H1 (cell line): Measurements from ENCODE around the gene DOCK6. TPM values are rescaled to one million over a fixed set of nuclear protein-coding genes. Genes with fewer than 3 reads are reported as not detected.

Source experiments
- CTCF ChIA-PET: fragments of 300-600 bp; sonication (Branson Sonifier 250); formaldehyde crosslinking; loops from one replicate; lab custom pipeline; 2021; ENCODE audit not compliant: partially characterized antibody; lab: Charles Lee
- POLR2A ChIA-PET: fragments of 300-600 bp; sonication (Branson Sonifier 250); formaldehyde crosslinking; loops from one replicate; lab custom pipeline; 2021; ENCODE audit warnings: inconsistent platforms; ENCODE audit not compliant: partially characterized antibody; lab: Charles Lee
- DNase-seq, 2 experiments: peaks; one replicate each; pipeline versions ENCODE4 v3.0.0 to v3.0.0-alpha.2; 2010 to 2022; ENCODE audit warnings: low spot score in 2 of 2, low read depth in 1 of 2, mixed read lengths in 1 of 2
- FAIRE-seq: peaks from 2 replicates; lab custom pipeline; 2011; peaks lifted over from hg19 to GRCh38; lab: Jason Lieb, UNC
- H2AFZ ChIP-seq: 2 replicates; pipeline ENCODE4 v1.8.1; 2012; ENCODE audit warnings: low read length, inconsistent platforms
- H2AK5ac ChIP-seq: 2 replicates; pipeline ENCODE4 v1.6.1; 2013; ENCODE audit warnings: low read depth, low read length
- H2BK120ac ChIP-seq: replicated peaks from 2 replicates; pipeline ENCODE3; 2013; ENCODE audit warnings: low read depth, low read length, inconsistent platforms
- H2BK12ac ChIP-seq: 2 replicates; pipeline ENCODE4 v1.6.1; 2013; ENCODE audit warnings: low read depth, low read length
- H2BK15ac ChIP-seq: 2 replicates; pipeline ENCODE4 v1.6.1; 2013; ENCODE audit warnings: low read length
- H2BK20ac ChIP-seq: 2 replicates; pipeline ENCODE4 v1.6.1; 2013; ENCODE audit warnings: low read length
- H2BK5ac ChIP-seq: 2 replicates; pipeline ENCODE4 v1.6.1; 2013; ENCODE audit warnings: low read depth, low read length
- H3K14ac ChIP-seq: 2 replicates; pipeline ENCODE4 v1.6.1; 2013; ENCODE audit warnings: inconsistent platforms; ENCODE audit not compliant: insufficient read length
- H3K18ac ChIP-seq: 2 replicates; pipeline ENCODE4 v1.6.1; 2013; ENCODE audit warnings: low read length; ENCODE audit errors: extremely low read depth
- H3K23ac ChIP-seq: 2 replicates; pipeline ENCODE4 v1.6.1; 2013; ENCODE audit warnings: inconsistent platforms; ENCODE audit not compliant: insufficient read length
- H3K23me2 ChIP-seq: 2 replicates; pipeline ENCODE4 v1.6.1; 2013; ENCODE audit warnings: low read depth, low read length
- H3K27ac ChIP-seq: 2 replicates; pipeline ENCODE4 v1.6.1; 2011; ENCODE audit warnings: low read depth, low read length, inconsistent platforms
- H3K27me3 ChIP-seq, 4 experiments: replicated peaks in 1 of 4; 1 replicate in 1 of 4; 2 replicates in 3 of 4; pipeline versions ENCODE4 v1.6.1 to v1.8.1; 2011 to 2013; ENCODE audit warnings: low read length in 3 of 4, mild to moderate bottlenecking in 3 of 4, inconsistent platforms in 2 of 4, mixed read lengths in 2 of 4, moderate library complexity in 1 of 4; ENCODE audit not compliant: control insufficient read depth in 3 of 4, insufficient read depth in 3 of 4; ENCODE audit errors: extremely low read depth in 1 of 4
- H3K36me3 ChIP-seq, 4 experiments: 2 replicates each; pipeline versions ENCODE4 v1.6.1 to v1.8.1; 2011 to 2013; ENCODE audit warnings: mild to moderate bottlenecking in 4 of 4, low read length in 3 of 4, moderate library complexity in 2 of 4, control low read depth in 1 of 4, inconsistent platforms in 1 of 4; ENCODE audit not compliant: insufficient read depth in 4 of 4, control insufficient read depth in 2 of 4
- H3K4ac ChIP-seq: replicated peaks from 2 replicates; pipeline ENCODE3; 2013; ENCODE audit warnings: low read length, low read depth, mixed read lengths, inconsistent platforms; ENCODE audit not compliant: insufficient read length
- H3K4me1 ChIP-seq, 4 experiments: replicated peaks in 1 of 4; 1 replicate in 1 of 4; 2 replicates in 3 of 4; pipeline versions ENCODE4 v1.6.1 to v1.8.1; 2011 to 2013; ENCODE audit warnings: low read length in 3 of 4, inconsistent platforms in 2 of 4, mixed read lengths in 1 of 4; ENCODE audit not compliant: insufficient read depth in 4 of 4, control insufficient read depth in 3 of 4
- H3K4me2 ChIP-seq, 2 experiments: 2 replicates each; pipeline versions ENCODE4 v1.6.1 to v1.8.1; 2011 to 2013; ENCODE audit warnings: low read depth in 2 of 2, low read length in 2 of 2, control low read depth in 1 of 2, inconsistent platforms in 1 of 2, mild to moderate bottlenecking in 1 of 2; ENCODE audit not compliant: insufficient read depth in 1 of 2
- H3K4me3 ChIP-seq, 4 experiments: fragments of 200-600, 300-600 bp in 1 of 4; sonication (generic), shearing (Covaris generic), sonication (Bioruptor Twin) in 1 of 4; 2 replicates each; pipeline versions ENCODE4 v1.5.1 to v1.8.1; 2011 to 2016; ENCODE audit warnings: low read length in 4 of 4, low read depth in 3 of 4, control low read depth in 2 of 4, inconsistent platforms in 2 of 4, mild to moderate bottlenecking in 2 of 4, mixed read lengths in 1 of 4, moderate library complexity in 1 of 4; ENCODE audit not compliant: insufficient read depth in 2 of 4; ENCODE audit errors: extremely low read depth in 1 of 4
- H3K56ac ChIP-seq: replicated peaks from 2 replicates; pipeline ENCODE3; 2013; ENCODE audit warnings: low read depth, mild to moderate bottlenecking, mixed read lengths, low read length, inconsistent platforms; ENCODE audit not compliant: insufficient read length
- H3K79me1 ChIP-seq: 2 replicates; pipeline ENCODE4 v1.6.1; 2013; ENCODE audit warnings: low read depth, low read length, control low read depth
- H3K79me2 ChIP-seq, 2 experiments: 2 replicates each; pipeline versions ENCODE4 v1.6.1 to v1.8.1; 2012 to 2013; ENCODE audit warnings: low read length in 2 of 2, mild to moderate bottlenecking in 2 of 2, inconsistent platforms in 1 of 2; ENCODE audit not compliant: insufficient read depth in 2 of 2, control insufficient read depth in 1 of 2
- H3K9ac ChIP-seq, 4 experiments: replicated peaks in 1 of 4; 1 replicate in 1 of 4; 2 replicates in 3 of 4; pipeline versions ENCODE4 v1.6.1 to v1.8.1; 2011 to 2013; ENCODE audit warnings: low read depth in 3 of 4, low read length in 3 of 4, control low read depth in 2 of 4, mild to moderate bottlenecking in 2 of 4, moderate library complexity in 2 of 4, inconsistent platforms in 1 of 4; ENCODE audit errors: extremely low read depth in 1 of 4
- H3K9me3 ChIP-seq, 2 experiments: 2 replicates each; pipeline versions ENCODE4 v1.6.1 to v1.8.1; 2012 to 2013; ENCODE audit warnings: mild to moderate bottlenecking in 2 of 2, moderate library complexity in 2 of 2, control low read depth in 1 of 2, inconsistent platforms in 1 of 2, low read depth in 1 of 2, low read length in 1 of 2, mixed read lengths in 1 of 2; ENCODE audit not compliant: insufficient read depth in 2 of 2
- H4K20me1 ChIP-seq, 2 experiments: replicated peaks in 1 of 2; 2 replicates each; pipeline versions ENCODE3 to v1.8.1; 2011 to 2013; ENCODE audit warnings: inconsistent platforms in 2 of 2, low read length in 2 of 2, mild to moderate bottlenecking in 1 of 2; ENCODE audit not compliant: insufficient read depth in 2 of 2, control insufficient read depth in 1 of 2
- H4K5ac ChIP-seq: 2 replicates; pipeline ENCODE4 v1.6.1; 2013; ENCODE audit warnings: low read length, low read depth, mixed read lengths, inconsistent platforms; ENCODE audit not compliant: insufficient read length
- H4K8ac ChIP-seq: 2 replicates; pipeline ENCODE4 v1.8.0; 2013; ENCODE audit warnings: mild to moderate bottlenecking, moderate library complexity, low read length, inconsistent platforms; ENCODE audit not compliant: insufficient read depth; ENCODE audit errors: extremely low read depth
- H4K91ac ChIP-seq: replicated peaks from 2 replicates; pipeline ENCODE3; 2013; ENCODE audit warnings: low read length, mixed read lengths, inconsistent platforms; ENCODE audit not compliant: insufficient read length
- ATF3 ChIP-seq: IDR thresholded peaks from 2 replicates; pipeline ENCODE4 v1.6.1; 2011; ENCODE audit warnings: low read depth, mild to moderate bottlenecking, low read length; ENCODE audit not compliant: insufficient read depth
- CBX8 ChIP-seq: fragments of 300-800, 300-1000 bp; sonication (generic); IDR thresholded peaks from 2 replicates; pipeline ENCODE4 v1.7.1; 2016; ENCODE audit warnings: low read depth, low read length, borderline replicate concordance
- CHD1 ChIP-seq: IDR thresholded peaks from 2 replicates; pipeline ENCODE4 v1.6.1; 2012; ENCODE audit warnings: low read depth, low read length, improper control_type of control experiment
- CHD2 ChIP-seq: IDR thresholded peaks from 2 replicates; pipeline ENCODE4 v1.6.1; 2012; ENCODE audit warnings: low read length, improper control_type of control experiment
- EP300 ChIP-seq, 2 experiments: IDR thresholded peaks; 1 replicate in 1 of 2; 2 replicates in 1 of 2; pipeline ENCODE4 v1.6.1; 2011 to 2012; ENCODE audit warnings: low read depth in 2 of 2, low read length in 2 of 2, mild to moderate bottlenecking in 2 of 2, borderline replicate concordance in 1 of 2, inconsistent platforms in 1 of 2, moderate library complexity in 1 of 2
- GABPA ChIP-seq: IDR thresholded peaks from 2 replicates; pipeline ENCODE4 v1.6.1; 2011; ENCODE audit warnings: mild to moderate bottlenecking, low read length, moderate library complexity, borderline replicate concordance; ENCODE audit not compliant: insufficient read depth
- GTF2F1 ChIP-seq: IDR thresholded peaks from 2 replicates; pipeline ENCODE4 v1.6.1; 2012; ENCODE audit warnings: low read depth, low read length, improper control_type of control experiment, borderline replicate concordance
- HDAC6 ChIP-seq: IDR thresholded peaks from one replicate; pipeline ENCODE4 v1.7.1; 2012; ENCODE audit warnings: low read depth, mild to moderate bottlenecking, inconsistent platforms, low read length, moderate library complexity
- POU5F1 ChIP-seq: IDR thresholded peaks from 2 replicates; pipeline ENCODE4 v1.6.1; 2011; ENCODE audit warnings: low read depth, mild to moderate bottlenecking, low read length, moderate library complexity
- SIX5 ChIP-seq: IDR thresholded peaks from 2 replicates; pipeline ENCODE4 v1.6.1; 2011; ENCODE audit warnings: mild to moderate bottlenecking, low read depth, low read length
- SUZ12 ChIP-seq: fragments of 200-600 bp; sonication (generic); IDR thresholded peaks from 2 replicates; pipeline ENCODE4 v1.6.1; 2012; ENCODE audit warnings: mild to moderate bottlenecking, inconsistent platforms, low read length, moderate library complexity, mixed read lengths
- WGBS, 2 experiments: shearing (Covaris generic) in 1 of 2; methylation state at CpG; one replicate each; pipeline versions ENCODE4 v1.1.6 to v1.1.7; 2013 to 2015; ENCODE audit warnings: low lambda C conversion rate in 2 of 2, mixed read lengths in 2 of 2, inconsistent platforms in 1 of 2, low coverage in 1 of 2, missing lambda C conversion rate in 1 of 2; ENCODE audit not compliant: insufficient replicate concordance in 2 of 2, insufficient coverage in 1 of 2, insufficient read length in 1 of 2; ENCODE audit errors: extremely low coverage in 1 of 2, missing lambda C conversion rate in 1 of 2; 5-methylcytosine and 5-hydroxymethylcytosine counted together
- polyA plus RNA-seq, 7 experiments: library from polyadenylated mRNA; depleted of rRNA in 3 of 7; stranded (reverse) in 5 of 7; unstranded in 2 of 7; fragments of >200 nt in 5 of 7; fragments of 200-250 nt in 2 of 7; gene quantifications; 1 replicate in 5 of 7; 2 replicates in 1 of 7; 4 replicates in 1 of 7; pipeline versions ENCODE4 v1.2.1 to v1.2.3, GENCODE V29; 2011 to 2013; ENCODE audit warnings: missing spikeins in 2 of 7, mixed read lengths in 2 of 7
- total RNA-seq: library from RNA; stranded (reverse); fragmentation: NEBNext Ultra II Directional; extraction: Animal tissue kit (Norgen Biotek cat#: 25700); gene quantifications from 2 replicates; pipeline ENCODE4 v1.2.1, GENCODE V29; 2021

DOCK6 gene
- total and polyA plus RNA-seq, 2 of the 8 experiments (the other 6 are each of a cell fraction or from before 2014, with no cell fraction given), result 25.5 to 54.7 TPM

- DNase-seq (no peak), FAIRE-seq (no peak)
- no peak overlapping the region for H3K4me2 ChIP-seq
- H3K18ac ChIP-seq, result no peak overlapping the region
- H3K27ac ChIP-seq, result no peak overlapping the region
- ChIA-PET POLR2A (no interaction called here), CTCF (interaction anchor here (1.4 kb wide), 1 partner anchor 22 kb away, joined by 6 read pairs; no protein-coding TSS in a partner anchor)
- no peak overlapping the region for H3K4ac ChIP-seq
- no peaks in the 10 kb centered on the region for H3K79me2 ChIP-seq
- H3K23me2 ChIP-seq, result no peaks in the 10 kb centered on the region
- no peak overlapping the region for H2BK20ac ChIP-seq
- H3K9me3 ChIP-seq, result no peaks in the 10 kb centered on the region
- H4K5ac ChIP-seq, result no peak overlapping the region
- no peaks in the 10 kb centered on the region for H3K79me1 ChIP-seq
- H3K27me3 ChIP-seq, result no peaks in the 10 kb centered on the region
- no peak overlapping the region for H4K8ac ChIP-seq
- no peak overlapping the region for H2BK12ac ChIP-seq
- 94% methylated on average over 7 of the region's 7 CpGs; no CpG with 5 or more reads in 1 of the 2 experiments for WGBS, 2 experiments
- H2AK5ac ChIP-seq, result no peak overlapping the region
- no peak overlapping the region for H2BK5ac ChIP-seq
- H4K91ac ChIP-seq, result no peak overlapping the region
- no peak overlapping the region for H3K4me3 ChIP-seq
- peaks cover 0 to under 1% (median 0%) of the 10 kb centered on the region in 4 experiments; a peak in 3 of 7 replicates for H3K4me1 ChIP-seq
- TF ChIP-seq POU5F1 (no peak), CBX8 (no peak), GABPA (no peak), CHD2 (no peak), ATF3 (no peak), GTF2F1 (no peak), CHD1 (no peak), HDAC6 (no peak), SUZ12 (no peak), SIX5 (no peak), EP300 (IDR thresholded peaks at IDR 0.05; ENCODE audit: borderline replicate concordance in 1 of 2, low read depth in 2 of 2, low read length in 2 of 2) (no peak)
- no peak overlapping the region for H3K56ac ChIP-seq
- no peak overlapping the region for H3K14ac ChIP-seq
- H4K20me1 ChIP-seq, result no peaks in the 10 kb centered on the region
- H2BK15ac ChIP-seq, result no peak overlapping the region
- no peak overlapping the region for H2BK120ac ChIP-seq
- no peaks in the 10 kb centered on the region for H3K36me3 ChIP-seq
- no peak overlapping the region for H3K23ac ChIP-seq
- no peak overlapping the region for H3K9ac ChIP-seq
- no peak overlapping the region for H2AFZ ChIP-seq
Measured at GRCh38 chr19:11269408-11269807, 7.1 kb upstream of the DOCK6 start.
